Stimulated activated CD4-positive, alpha-beta T cell treated with anti-CD3 and anti-CD28 coated beads, Interleukin-12 subunit alpha, Interleukin-12 subunit beta, amount 100 ng/mL, for 48 hours (primary cell): ENCODE measurements around the gene NAPB.
A peak's percentile ranks its signal among the peaks of the same experiment; 100 is the strongest.

Experiments
- DNase-seq, 3 donors: peaks; one replicate each; pipeline ENCODE4 v3.0.0-alpha.2; 2020; ENCODE audit warnings: low read depth in 2 of 3, low spot score in 1 of 3

The NAPB gene

GRCh38 chr20:23438661-23439060, 17.4 kb upstream of the NAPB start:
- no peak for DNase-seq

GRCh38 chr20:23437126-23437899, 16.0 kb upstream of the NAPB start:
- no peak for DNase-seq

- no peak for DNase-seq
Measured at GRCh38 chr20:23436681-23437080, 15.4 kb upstream of the NAPB start.

- no peak for DNase-seq
Measured at GRCh38 chr20:23435626-23436539, 14.6 kb upstream of the NAPB start.

- no peak for DNase-seq
Measured at GRCh38 chr20:23434521-23435313, 13.4 kb upstream of the NAPB start.

GRCh38 chr20:23433628-23434027, 12.3 kb upstream of the NAPB start:
- no peak for DNase-seq

GRCh38 chr20:23425129-23425528, 3.8 kb upstream of the NAPB start:
- DNase-seq: no peak

- DNase-seq: peak in 1 of 3 donors; percentile 34
Measured at GRCh38 chr20:23419995-23420901, 1.0 kb downstream of the NAPB start.

GRCh38 chr20:23419657-23419994, 1.7 kb downstream of the NAPB start:
- DNase-seq: no peak

GRCh38 chr20:23417861-23418260, 3.4 kb downstream of the NAPB start:
- no peak for DNase-seq

GRCh38 chr20:23415959-23416583, 5.2 kb downstream of the NAPB start:
- no peak for DNase-seq

GRCh38 chr20:23415555-23415954, 5.7 kb downstream of the NAPB start:
- no peak for DNase-seq

GRCh38 chr20:23414526-23415188, 6.6 kb downstream of the NAPB start:
- DNase-seq: no peak

GRCh38 chr20:23413862-23414422, 7.3 kb downstream of the NAPB start:
- DNase-seq: no peak

GRCh38 chr20:23412026-23412425, 9.3 kb downstream of the NAPB start:
- no peak for DNase-seq

GRCh38 chr20:23410916-23411695, 10.2 kb downstream of the NAPB start:
- no peak for DNase-seq

- DNase-seq: no peak
Measured at GRCh38 chr20:23409800-23410199, 11.5 kb downstream of the NAPB start.

- no peak for DNase-seq
Measured at GRCh38 chr20:23408957-23409356, 12.3 kb downstream of the NAPB start.
